Middle frontal gyrus (tissue), 1 donor: ENCODE results near the gene ANLN.
"Not testable (repeated sequence)": the region's sequence is repeated elsewhere in the genome, so short reads cannot be mapped to it uniquely, and the experiment has no call there.

ENCODE experiments used
- DNase-seq: peaks from one replicate; pipeline ENCODE4 v3.0.0-alpha.2; 2015; ENCODE audit warnings: low spot score; ENCODE audit errors: extremely low spot score

Gene ANLN

DNA sequence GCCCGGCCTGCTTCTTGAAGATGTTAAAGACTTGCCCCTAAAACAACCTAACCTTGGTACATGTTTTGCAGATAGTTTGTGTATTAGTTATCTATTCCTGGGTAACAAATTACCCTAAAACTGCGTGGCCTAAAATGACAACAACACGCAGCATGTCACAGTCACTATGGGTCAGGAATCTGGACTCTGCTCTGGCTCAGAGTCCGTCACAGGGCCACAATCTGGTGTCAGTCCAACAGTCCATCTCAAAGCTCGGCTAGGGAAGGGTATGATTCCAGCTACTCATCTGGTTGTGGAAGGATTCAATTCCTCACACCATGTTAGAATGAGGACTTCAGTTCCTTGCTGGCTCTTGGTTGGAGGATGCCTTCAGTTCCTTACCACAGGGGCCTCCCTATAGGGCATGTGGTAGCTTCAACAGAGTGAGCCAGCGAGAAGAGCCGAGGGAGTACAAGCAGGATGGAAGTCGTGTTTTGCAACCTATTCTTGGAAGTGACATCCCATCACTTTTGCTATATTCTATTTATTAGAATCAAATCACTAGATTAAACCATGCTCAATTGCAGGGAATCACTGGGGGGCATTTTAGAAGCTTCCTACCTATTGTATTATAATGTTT, 71.3 kb downstream of the ANLN start:
- DNase-seq: no peak

DNA sequence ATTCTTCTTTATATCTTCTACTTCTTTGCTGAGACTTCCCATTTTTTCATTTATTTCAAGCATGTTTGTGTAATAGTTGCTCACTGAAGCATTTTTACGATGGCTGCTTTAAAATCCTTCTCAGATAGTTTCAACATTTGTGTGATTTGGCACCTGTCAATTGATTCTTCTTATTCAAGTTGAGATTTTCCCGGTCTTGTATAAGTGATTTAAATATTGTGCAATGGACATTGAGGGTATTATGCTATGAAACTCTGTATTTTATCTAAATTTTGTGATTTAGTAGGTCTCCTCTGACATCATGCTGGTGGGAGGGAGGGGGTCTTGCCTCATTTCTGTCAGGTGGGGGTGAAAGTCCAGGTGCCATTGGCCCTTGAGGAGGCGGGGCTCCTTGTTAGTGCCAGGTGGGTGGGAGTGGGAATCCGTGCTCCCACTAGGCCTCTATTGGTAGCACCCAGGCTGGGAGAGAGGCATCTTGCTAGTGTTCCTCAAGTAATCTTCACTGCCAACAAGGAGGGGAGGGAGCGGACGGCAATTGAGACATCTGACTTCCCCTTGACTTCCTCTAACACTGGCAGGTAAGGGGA, 73.0 kb downstream of the ANLN start:
- DNase-seq: no peak

DNA sequence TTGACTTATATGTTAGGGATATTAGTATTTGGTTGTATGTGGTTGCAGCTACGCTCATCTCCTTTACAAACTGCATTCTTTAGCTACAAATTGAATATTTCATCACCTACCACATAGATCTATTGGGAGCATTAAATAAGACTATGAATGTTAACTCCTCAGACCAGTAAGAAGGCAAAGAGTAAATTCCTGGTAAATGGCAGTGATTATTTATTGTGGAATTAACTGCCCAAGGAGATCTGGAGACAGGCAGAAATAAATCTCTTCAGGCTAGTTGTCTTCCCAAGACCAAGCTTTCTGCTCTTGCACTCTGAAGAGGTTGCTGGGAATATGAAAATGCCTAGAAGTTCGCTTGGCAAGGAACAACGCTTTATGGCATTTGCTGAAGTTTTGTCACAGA, 74.6 kb downstream of the ANLN start:
- DNase-seq: no peak

DNA sequence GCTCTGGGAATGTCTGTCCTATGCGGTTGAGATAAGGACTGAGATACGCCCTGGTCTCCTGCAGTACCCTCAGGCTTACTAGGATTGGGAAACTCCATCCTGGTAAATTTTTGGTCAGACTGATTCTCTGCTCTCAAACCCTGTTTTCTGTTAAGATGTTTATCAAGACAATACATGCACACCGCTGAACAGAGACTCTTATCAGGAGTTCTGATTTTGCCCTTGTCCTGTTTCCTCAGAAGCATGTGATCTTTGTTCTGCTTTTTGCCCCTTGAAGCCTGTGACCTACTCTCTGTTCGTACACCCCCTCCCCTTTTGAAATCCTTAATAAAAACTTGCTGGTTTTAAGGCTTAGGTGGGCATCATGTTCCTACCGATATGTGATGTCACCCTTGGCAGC, 76.3 kb downstream of the ANLN start:
- not testable (repeated sequence) for DNase-seq

DNA sequence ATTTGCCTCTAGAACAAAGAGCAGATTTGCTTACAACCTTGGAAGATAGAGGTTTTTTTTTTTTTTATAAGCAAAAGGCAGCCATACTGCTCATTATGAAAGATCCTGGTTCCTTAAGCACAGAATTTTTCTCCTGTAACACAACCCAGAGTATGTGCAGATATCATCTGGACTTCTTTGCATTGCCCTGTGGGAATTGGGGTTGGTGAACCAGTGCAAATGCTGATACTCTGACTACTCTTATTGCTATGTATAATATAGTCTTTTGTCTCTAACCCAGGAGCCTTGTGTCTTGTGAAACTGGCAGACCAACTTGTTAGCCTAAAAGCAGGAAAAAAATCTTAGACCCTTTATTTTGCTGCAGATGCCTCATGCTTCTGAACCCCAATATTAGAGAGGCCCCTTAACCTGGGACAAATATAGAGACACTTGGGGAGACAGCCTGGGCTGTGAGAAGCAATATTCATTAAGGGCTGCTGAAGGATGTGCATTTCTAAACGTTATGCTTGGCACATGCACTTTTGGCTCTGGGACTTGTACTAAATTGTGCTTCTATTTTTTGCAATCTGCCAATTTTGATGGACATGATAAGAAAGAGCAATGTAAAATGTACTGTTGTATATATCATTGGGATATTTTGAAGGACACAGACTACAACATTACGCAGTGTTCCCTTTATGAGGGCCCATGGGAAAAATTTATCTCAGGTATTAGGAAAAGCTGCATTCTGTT, 78.9 kb downstream of the ANLN start:
- no peak for DNase-seq

DNA sequence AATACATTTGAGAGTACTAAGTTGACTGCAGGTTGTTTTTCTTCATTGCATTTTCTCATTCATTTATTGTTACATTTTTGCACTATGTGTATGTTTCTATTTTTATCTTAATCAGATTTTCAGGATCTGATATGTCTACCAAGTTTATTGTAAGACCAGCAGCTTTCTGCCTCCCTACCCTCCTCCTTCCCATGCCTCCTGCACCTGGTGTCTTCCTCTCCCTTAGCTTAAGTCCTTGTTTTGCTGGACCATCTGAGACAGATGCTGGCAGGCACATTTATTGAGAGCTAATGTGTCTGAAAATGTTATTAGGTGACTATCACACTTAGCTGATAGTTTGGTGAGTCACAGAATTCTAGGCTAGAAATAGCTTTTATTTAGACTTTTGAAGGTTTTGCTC, 79.6 kb downstream of the ANLN start:
- no peak for DNase-seq

DNA sequence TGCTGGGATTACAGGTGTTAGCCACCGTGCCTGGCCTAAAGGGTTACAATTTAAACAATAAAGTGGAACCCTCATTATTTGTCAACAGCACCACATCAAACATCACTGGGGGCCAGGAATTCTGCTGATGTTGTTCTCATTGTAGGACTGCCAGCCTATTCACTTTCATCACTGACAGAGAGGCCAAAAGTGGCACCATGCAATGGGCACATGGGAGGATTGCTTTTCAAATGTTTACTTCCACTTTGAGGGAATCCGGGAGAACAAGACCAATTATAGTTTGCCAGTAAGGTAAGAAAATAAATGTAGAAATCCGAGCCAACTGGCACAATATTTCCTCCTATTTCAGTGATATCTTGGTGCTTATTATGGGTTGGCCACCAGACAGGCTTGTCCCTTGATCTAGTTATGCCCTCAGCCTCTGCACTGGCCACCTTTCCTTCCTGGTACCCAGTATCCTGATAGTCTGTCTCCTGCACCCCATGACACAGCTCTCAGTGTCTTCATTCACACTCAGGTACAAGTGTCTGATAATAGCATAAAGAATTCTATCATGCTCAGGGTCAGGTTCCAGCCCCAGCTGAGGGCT, 82.6 kb downstream of the ANLN start:
- no peak for DNase-seq

DNA sequence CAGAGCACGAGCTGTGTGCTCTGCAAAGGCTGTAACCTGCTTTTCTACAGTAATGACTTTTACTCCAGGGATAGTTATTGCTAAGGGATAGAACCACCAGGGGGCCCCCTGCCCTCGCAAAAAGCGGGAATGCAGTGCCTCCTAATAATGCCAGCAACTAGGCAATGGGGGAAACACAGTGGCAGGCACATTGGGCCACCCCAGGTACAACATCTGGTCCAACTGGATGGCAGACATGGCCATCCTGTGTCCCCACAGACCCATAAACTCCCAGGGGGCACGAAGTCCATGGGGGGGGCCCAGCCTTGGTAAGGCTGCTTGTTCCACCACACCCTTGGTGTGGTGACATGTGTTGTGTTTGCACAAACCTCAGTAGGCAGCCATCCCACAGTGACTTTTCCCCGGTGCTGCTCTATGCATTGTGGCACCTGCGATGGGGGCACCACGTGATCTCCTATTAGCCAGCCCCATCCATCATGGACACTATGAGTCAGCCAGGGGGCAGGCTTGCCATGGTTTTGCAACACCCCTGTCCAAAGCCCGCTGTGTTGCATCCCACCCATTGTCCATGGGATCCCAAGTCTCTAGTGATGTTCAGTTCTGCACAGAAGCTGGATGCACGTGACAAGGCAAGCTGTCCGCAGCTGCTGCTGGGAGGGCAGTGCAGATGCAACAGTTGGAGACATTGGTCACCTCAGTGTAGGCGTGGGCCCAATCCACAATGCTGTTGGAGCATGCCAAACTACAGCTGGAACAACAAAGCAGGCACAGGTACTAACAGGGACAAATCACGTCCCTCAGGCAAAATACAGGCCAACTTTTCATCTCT, 84.0 kb downstream of the ANLN start:
- no peak for DNase-seq

DNA sequence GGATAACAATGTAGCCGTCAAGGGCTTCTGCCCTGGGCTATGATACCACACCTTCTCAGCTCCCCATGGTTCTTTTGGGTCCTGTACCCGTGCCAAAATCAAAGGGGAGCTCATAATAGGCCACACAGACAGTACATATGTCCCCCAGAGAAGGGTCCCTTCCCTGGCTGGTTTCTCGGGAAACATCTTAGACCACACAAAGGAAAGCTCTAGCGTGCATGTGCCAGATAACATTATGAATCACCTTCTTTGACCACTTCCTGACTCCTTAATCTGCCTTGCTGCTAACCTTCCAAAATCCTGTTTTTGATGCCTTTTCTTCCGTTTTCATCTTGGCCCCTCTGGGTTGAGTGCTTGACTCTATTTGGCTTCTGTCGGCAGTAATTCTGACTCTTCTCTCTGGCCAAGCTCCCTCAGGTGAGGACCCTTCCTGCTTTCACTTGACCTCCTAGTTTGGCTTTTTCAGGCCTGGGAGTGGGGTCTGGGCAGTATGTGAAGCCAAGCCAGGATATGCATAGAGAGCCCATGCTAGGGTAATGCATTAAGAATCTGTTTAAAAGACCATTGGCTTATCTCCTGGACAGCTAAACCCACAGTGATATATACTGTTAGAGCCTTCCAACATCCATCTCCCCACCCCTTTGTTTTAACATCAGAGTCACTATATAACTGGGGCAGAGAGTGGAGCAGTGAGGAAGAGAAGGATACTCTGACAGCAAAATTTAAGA, 84.8 kb downstream of the ANLN start:
- DNase-seq: no peak

DNA sequence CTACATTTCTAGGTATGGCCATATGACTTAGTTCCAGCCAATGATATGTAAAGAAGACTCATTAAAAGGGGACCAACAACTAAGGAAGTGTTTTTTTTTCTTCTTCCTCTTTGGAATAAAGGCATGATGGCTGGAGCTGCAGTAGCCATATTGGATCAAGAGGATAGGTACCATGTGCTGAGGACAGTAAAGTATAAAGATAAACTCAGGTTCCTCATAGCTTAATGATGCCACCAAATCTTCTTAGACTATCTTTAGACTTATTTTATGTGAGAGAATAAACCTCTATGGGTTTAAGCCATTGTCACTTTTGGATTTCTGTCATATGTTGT, 85.3 kb downstream of the ANLN start:
- no peak for DNase-seq

DNA sequence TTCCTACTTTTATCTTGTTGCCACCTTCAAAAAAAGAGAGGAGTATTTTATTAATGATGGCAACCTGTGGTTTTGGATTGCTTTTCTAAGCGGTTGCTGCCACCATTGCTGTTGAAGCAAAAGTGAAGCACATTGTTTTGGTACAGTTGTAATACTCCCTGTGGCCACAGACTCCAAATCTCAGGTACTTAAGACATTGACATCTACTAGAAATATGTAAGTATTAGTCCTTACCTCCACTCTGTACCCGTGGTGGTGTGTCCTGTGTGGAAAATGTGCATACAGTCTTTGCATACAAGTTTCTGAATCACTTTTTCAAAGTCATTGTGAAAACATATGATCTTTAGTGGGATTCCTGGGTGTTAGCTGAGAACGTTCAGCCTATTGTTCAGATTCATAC, 85.7 kb downstream of the ANLN start:
- DNase-seq: no peak

DNA sequence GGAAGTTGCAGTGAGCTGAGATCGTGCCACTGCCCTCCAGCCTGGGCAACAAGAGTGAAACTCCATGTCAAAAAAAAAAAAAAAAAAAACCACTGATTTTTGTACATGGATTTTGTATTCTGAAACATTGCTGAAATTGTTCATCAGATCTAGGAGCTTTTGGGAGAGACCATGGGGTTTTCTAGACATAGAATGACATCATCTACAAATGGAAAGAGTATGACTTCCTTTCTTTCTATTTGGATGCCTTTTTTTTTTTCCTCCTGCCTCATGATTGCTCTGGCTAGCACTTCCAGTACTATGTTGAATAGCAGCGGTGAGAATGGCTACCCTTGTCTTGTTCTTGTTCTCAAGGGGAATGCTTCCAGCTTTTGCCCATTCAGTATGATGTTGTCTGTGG, 89.1 kb downstream of the ANLN start:
- no peak for DNase-seq

DNA sequence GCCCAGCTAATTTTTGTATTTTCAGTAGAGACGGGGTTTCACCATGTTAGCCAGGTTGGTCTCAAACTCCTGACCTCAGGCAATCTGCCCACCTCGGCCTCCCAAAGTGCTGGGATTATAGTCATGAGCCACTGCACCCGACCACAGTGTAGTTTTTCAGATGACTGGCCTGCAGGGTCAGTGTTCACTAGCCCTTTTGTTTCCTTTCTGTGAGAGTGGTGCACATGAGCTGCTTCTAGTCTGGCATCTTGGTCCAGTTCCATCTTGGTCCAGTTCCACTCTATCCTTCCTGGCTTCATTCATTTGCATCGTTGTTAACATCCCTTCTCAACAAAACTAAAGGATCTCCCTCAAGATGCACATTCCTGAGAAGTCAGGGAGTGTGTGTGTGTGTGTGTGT, 94.2 kb downstream of the ANLN start:
- not testable (repeated sequence) for DNase-seq

DNA sequence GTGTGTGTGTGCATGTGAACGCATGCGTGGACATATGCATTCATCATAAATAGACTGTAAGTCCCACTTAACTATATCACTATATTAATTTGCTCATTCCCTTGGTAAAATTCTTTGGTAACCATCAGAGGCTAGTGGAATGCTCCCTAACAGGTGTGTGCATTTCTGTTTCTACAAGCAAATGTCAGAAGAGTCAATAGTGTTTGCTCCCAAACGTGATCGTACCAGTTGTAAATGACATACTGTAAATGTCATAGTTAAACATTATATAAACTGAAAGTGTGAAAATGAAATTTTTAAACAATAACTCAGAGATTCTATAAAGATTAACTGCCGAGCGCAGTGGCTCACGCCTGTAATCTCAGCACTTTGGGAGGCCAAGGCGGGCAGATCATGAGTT, 94.6 kb downstream of the ANLN start:
- no peak for DNase-seq

DNA sequence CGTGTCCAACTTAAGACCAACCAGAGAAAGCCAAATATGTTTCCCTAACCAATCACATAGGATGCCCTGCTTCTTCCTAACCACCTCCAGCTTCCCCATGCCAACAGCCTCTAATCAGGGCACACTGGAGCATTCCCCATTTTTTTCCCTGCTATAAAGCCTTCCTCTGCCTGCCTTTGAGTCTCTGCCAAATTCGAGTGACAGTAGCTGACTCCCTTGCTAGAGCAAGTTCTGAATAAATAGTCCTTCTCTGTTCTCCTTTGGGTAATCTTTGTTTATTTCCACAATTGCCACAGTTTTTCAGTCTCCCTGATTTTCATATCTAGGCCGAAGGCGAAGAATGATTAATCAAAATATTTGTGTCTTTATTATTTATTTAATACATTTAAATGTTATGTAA, 96.7 kb downstream of the ANLN start:
- no peak for DNase-seq

DNA sequence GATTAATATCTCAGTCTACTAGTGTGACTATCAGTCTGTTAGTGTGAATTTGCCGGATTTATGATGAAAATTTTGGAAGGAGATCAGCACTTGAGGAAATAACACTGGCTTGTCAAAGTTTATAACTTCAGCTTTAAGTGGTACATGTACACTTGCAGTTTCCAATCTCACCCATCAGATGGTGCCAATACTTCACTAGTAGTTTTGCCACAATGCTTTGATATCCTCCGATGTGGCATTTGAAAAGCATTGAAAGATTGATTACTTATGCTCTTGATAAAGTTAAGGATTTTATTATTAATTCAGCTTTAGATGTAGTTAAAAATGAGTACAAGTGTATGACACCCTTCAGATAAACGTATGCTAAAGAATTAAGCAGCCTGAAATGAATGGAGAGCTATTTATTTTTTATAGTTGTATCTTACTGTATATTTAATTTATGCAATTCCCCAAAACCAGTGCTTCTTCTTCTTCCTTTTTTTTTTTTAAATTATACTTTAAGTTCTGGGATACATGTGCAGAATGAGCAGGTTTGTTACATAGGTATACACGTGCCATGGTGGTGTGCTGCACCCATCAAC, 98.2 kb downstream of the ANLN start:
- DNase-seq: peak; percentile 74

DNA sequence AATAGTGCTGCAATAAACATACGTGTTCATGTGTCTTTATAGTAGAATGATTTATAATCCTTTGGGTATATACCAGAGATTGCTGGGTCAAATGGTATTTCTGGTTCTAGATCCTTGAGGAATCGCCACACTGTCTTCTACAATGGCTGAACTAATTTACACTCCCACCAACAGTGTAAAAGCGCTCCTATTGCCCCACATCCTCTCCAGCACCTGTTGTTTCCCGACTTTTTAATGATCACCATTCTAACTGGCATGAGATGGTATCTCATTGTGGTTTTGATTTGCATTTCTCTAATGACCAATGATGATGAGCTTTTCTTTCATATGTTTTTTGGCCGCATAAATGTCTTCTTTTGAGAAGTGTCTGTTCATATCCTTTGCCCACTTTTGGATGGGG, 99.0 kb downstream of the ANLN start:
- DNase-seq: not testable (repeated sequence)

DNA sequence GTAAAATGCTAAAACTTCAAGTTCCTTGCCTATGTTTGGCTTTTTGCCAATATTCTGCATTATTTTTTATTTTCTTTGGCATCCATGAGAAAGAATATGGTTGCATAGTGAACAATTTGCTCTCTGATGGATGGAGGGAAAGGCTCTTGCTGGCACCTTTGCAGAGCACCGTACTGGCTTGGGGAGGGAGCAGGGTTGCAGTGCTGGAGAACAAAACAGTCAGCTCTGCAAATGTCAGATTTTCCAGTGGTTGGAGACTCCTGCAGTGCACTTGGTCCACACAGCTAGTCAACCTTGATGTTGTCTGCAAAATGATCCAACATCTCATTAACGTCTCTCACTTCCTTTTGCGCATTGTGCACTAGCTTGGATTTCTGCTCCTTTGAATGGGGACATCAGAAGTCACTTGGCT, 100.8 kb downstream of the ANLN start:
- DNase-seq: no peak

DNA sequence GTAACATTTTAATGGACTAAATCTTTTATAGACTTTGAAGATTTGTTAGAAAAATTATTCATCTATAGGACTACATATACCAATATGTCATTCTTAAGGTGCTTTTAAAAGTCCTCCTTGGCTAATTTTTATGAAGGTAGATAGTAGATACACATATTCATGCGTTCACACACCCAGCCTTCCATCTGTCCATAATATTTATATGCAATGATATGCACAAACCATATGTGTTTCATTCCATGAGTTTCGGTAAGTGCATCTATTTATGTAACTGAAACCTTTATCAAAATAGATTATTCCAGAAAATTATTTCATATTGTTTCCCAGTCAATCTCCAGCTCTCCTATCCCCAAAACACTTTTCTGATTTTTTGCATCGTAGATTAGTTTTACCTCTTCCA, 101.7 kb downstream of the ANLN start:
- no peak for DNase-seq

DNA sequence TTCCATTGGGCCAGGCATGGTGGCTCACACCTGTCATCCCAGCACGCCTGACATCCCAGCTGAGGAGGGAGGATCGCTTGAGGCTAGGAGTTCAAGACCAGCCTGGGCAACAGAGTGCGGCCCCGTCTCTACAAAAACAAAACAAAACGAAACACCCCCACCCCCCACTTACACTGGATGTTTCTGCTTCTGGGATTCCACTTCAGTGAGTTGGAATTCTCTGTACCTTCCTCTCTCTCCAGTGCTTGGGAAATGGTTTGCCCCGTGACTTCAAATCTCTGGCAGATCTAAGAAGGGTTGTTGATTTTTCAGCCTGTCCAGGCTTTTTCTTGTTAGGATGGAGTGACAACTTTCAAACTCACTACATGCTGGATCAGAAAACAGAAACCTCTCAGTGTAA, 106.9 kb downstream of the ANLN start:
- DNase-seq: no peak

DNA sequence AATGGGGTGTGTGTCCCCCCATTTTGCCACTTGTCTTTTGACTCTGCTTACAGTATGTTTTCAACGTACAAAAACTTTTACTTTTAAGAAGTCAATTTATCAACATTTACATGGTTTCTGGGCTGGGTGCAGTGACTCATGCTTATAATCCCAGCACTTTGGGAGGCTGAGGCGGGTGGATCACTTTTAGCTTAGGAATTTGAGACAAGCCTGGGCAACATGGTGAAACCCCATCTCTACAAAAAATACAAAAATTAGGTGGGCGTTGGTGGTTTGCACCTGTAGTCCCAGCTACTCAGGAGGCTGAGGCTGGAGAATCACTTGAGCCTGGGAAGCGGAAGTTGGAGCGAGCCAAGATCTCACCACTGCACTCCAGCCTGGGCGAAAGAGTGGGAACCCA, 107.5 kb downstream of the ANLN start:
- not testable (repeated sequence) for DNase-seq
